ENCODE data around the gene FOXF1. TPM values are rescaled to one million over a fixed set of nuclear protein-coding genes. Genes with fewer than 3 reads are reported as not detected.

FOXF1 gene
- total RNA-seq, 1 experiment from 2014 or later: 0.10 TPM

GRCh38 chr16:86497551-86498021 is 12.7 kb upstream of the FOXF1 start:
- Histone ChIP-seq H3K27ac (ENCODE audit: low read length) (no peak overlapping the region), H3K27me3 (ENCODE audit: control insufficient read depth, insufficient read depth, low read length) (peaks cover 23% of the 10 kb centered on the region), H3K4me3 (ENCODE audit: low read depth in 2 of 2, low read length in 2 of 2) (no peak overlapping the region), H3K36me3 (ENCODE audit: control insufficient read depth, insufficient read depth, low read length) (no peaks in the 10 kb centered on the region), H3K4me1 (ENCODE audit: control insufficient read depth, insufficient read depth, low read length) (peaks cover 3% of the 10 kb centered on the region; the same call in 1 of the 2 replicates), H3K9me3 (ENCODE audit: control insufficient read depth, insufficient read depth, low read depth, low read length) (no peaks in the 10 kb centered on the region)
- POLR2A ChIA-PET: no interaction called here
- no TSS peak for BruUV-seq (replicated peaks)
- CTCF ChIA-PET: interaction anchor here (0.6 kb wide), 1 partner anchor 91 kb away, joined by 3 read pairs; no protein-coding TSS in a partner anchor
- DNase-seq (ENCODE audit: low read depth, low spot score) (no peak), ATAC-seq (no peak)
- intact Hi-C loops (cut with micrococcal nuclease; ENCODE audit: unreplicated experiment) (no loop called here), in situ Hi-C loops (cut with HindIII; ENCODE audit: low pct_unique_long_range_greater_than_20kb, low sequenced_read_pairs) (no loop called here)
- TF ChIP-seq REST (IDR thresholded peaks at IDR 0.05; ENCODE audit: insufficient read depth in 1 of 2, low read depth in 2 of 2, low read length in 1 of 2): no peak
- TF ChIP-seq POLR2AphosphoS5 (IDR thresholded peaks at IDR 0.05; ENCODE audit: low read depth, low read length): no peak
- TF ChIP-seq TCF7L2 (IDR thresholded peaks at IDR 0.05; ENCODE audit: low read depth, low read length): no peak
- no peak for TF ChIP-seq CTCF (IDR thresholded peaks at IDR 0.05)
- TF ChIP-seq SIN3A (IDR thresholded peaks at IDR 0.05; ENCODE audit: borderline replicate concordance, insufficient read depth, low read depth, low read length): no peak

- ChIA-PET POLR2A (no interaction called here), CTCF (interaction anchor here (0.7 kb wide), 1 partner anchor 336 kb away, joined by 4 read pairs; no protein-coding TSS in a partner anchor)
- Histone ChIP-seq H3K36me3 (ENCODE audit: control insufficient read depth, insufficient read depth, low read length) (no peaks in the 10 kb centered on the region), H3K4me3 (ENCODE audit: low read depth in 2 of 2, low read length in 2 of 2) (no peak overlapping the region), H3K27me3 (ENCODE audit: control insufficient read depth, insufficient read depth, low read length) (peaks cover 29% of the 10 kb centered on the region), H3K4me1 (ENCODE audit: control insufficient read depth, insufficient read depth, low read length) (peaks cover 3% of the 10 kb centered on the region; the same call in 1 of the 2 replicates), H3K27ac (ENCODE audit: low read length) (no peak overlapping the region), H3K9me3 (ENCODE audit: control insufficient read depth, insufficient read depth, low read depth, low read length) (no peaks in the 10 kb centered on the region)
- DNase-seq (ENCODE audit: low read depth, low spot score) (no peak), ATAC-seq (no peak)
- in situ Hi-C loops (cut with HindIII; ENCODE audit: low pct_unique_long_range_greater_than_20kb, low sequenced_read_pairs) (no loop called here), intact Hi-C loops (cut with micrococcal nuclease; ENCODE audit: unreplicated experiment) (no loop called here)
- TF ChIP-seq CTCF (IDR thresholded peaks at IDR 0.05) (no peak; the same call in 1 of the 2 replicates), POLR2AphosphoS5 (IDR thresholded peaks at IDR 0.05; ENCODE audit: low read depth, low read length) (no peak), REST (IDR thresholded peaks at IDR 0.05; ENCODE audit: insufficient read depth in 1 of 2, low read depth in 2 of 2, low read length in 1 of 2) (no peak), SIN3A (IDR thresholded peaks at IDR 0.05; ENCODE audit: borderline replicate concordance, insufficient read depth, low read depth, low read length) (no peak), TCF7L2 (IDR thresholded peaks at IDR 0.05; ENCODE audit: low read depth, low read length) (no peak)
- no TSS peak for BruUV-seq (replicated peaks)
These were observed 12.1 kb upstream of the FOXF1 start for GRCh38 chr16:86498155-86498670.

Measured in Panc1 (cell line).